Forelimb muscle (tissue), 1 donor: Measurements from ENCODE around the gene ADH7. TPM values are rescaled to one million over a fixed set of nuclear protein-coding genes. Genes with fewer than 3 reads are reported as not detected.
"Not testable (repeated sequence)": the region's sequence is repeated elsewhere in the genome, so short reads cannot be mapped to it uniquely, and the experiment has no call there.

Experiments used
- DNase-seq: peaks from one replicate; pipeline ENCODE4 v3.0.0-alpha.2; 2013; ENCODE audit warnings: low read depth
- polyA plus RNA-seq: library from polyadenylated mRNA; unstranded; fragments of 120-200 nt; gene quantifications from one replicate; pipeline ENCODE4 v1.2.1, GENCODE V29; 2013; ENCODE audit not compliant: insufficient read length

The ADH7 gene
- polyA plus RNA-seq, 1 donor: not detected

GRCh38 chr4:99379571-99379970 lies 55.6 kb downstream of the ADH7 start:
- DNase-seq: no peak

DNA sequence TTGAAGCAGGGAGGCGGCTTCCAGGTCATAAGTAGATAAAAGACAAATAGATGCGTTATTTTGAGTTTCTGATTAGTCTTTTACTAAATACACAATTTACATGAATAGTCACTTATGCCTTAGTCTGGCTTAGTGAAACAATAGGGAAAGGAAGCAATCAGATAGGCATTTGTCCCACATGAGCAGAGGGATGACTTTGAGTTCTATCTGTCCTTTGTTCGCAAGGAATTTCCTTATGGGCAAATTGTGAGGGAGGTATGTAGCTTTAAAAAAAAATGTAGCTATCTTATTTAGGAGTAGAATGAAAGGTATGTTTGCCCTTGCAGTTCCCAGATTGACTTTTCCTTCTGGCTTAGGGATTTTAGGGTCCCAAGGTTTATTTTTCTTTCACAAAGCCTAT lies 56.3 kb downstream of the ADH7 start:
- DNase-seq: no peak

DNA sequence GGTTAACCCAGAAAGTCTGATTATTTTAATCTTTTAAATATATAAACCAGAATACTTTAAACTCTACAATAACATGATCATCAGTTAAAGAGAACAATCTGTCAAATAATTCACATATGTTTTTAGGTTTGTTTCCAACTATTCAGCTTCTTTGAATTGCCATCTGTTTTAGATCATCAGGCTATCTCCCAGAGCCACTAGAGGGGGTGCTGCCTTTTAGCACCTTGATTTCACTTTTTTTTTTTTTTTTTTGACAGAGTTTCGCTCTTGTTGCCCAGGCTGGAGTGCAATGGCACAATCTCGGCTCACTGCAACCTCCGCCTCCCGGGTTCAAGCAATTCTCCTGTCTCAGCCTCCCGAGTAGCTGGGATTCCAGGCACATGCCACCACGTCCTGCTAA lies 57.8 kb downstream of the ADH7 start:
- DNase-seq: not testable (repeated sequence)

GRCh38 chr4:99372464-99372863 lies 62.7 kb downstream of the ADH7 start:
- not testable (repeated sequence) for DNase-seq

DNA sequence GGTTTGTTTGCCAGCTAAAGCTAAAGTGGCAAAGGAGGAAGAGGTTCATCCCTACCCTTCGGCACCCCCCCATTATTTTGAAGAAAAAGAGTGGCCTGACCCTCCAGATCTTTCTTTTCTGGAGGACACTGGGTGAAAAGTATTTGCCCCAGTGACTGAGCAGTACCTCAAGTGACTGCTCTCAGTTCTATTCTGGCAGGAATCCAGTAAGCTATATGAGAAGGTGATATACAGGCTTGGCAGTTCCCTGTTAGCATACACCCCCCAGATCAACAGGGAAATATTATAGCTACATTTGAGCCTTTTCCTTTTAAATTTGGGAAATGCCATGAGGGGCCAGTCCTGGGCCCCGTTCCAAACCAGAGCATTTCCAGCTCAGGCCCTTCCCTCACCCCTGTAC lies 67.3 kb downstream of the ADH7 start:
- DNase-seq: not testable (repeated sequence)

GRCh38 chr4:99366491-99366890 lies 68.7 kb downstream of the ADH7 start:
- DNase-seq: no peak

- no peak for DNase-seq
These were observed 72.4 kb downstream of the ADH7 start for GRCh38 chr4:99362768-99363167.

Other genes with a start within 250 kb of the ADH7 start
- 0.80 TPM for gene ADH6, start 216.1 kb downstream of the ADH7 start, polyA plus RNA-seq
- gene ADH1A, start 144.4 kb downstream of the ADH7 start, polyA plus RNA-seq: 0.54 TPM
- 10.4 TPM for gene ADH1B, start 113.9 kb downstream of the ADH7 start, polyA plus RNA-seq
- 5.9 TPM for gene ADH1C, start 82.6 kb downstream of the ADH7 start, polyA plus RNA-seq
- gene C4orf17, start 75.7 kb upstream of the ADH7 start, polyA plus RNA-seq: 0.20 TPM
- gene TRMT10A, start 128.7 kb upstream of the ADH7 start, polyA plus RNA-seq: 10.0 TPM
- gene MTTP, start 139.5 kb upstream of the ADH7 start, polyA plus RNA-seq: 1.5 TPM
- 111 TPM for gene C4orf54, start 222.5 kb upstream of the ADH7 start, polyA plus RNA-seq